NCI-H2029 treated with DMSO at 0.1 percent for 48 hours (cell line): ENCODE results near the gene CFAP99.

Experiments
- DNase-seq: peaks from one replicate; lab custom pipeline; 2025; lab: John Stamatoyannopoulos, UW

CFAP99 gene

DNA sequence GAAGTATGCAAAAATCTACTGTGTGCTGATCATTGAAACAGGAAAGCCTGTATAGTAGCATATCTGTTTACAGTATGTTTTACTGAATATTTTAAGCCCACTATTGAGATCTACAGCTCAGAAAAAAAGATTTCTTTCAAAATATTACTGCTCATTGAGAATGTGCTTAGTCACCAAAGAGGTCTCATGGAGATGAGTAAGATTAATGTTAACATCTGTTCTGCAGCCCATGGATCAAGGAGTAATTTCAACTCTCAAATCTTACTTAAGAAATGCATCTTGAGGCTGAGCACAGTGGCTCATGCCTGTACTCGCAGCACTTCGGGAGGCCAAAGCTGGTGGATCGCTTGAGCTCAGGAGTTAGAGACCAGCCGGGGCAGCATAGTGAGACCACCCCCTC lies 53.4 kb downstream of the CFAP99 start:
- DNase-seq = no peak

DNA sequence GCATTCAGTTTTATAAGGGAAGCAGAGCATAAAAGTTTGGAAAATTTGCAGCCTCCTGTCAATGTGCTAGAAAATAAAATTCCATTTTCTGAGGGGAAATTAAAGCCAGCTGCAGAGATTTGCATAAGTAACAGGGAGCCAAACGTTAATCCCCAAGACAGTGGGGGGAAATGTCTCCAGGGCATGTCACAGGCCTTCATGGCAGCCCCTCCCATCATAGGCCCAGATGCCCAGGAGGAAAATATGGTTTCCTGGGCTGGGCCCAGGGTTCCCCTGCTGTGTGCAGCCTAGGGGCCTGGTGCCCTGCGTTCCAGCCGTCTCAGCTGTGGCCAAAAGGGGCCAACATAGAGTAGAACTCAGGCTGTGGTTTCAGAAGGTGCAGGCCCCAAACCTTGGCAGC lies 59.5 kb downstream of the CFAP99 start:
- no peak for DNase-seq

DNA sequence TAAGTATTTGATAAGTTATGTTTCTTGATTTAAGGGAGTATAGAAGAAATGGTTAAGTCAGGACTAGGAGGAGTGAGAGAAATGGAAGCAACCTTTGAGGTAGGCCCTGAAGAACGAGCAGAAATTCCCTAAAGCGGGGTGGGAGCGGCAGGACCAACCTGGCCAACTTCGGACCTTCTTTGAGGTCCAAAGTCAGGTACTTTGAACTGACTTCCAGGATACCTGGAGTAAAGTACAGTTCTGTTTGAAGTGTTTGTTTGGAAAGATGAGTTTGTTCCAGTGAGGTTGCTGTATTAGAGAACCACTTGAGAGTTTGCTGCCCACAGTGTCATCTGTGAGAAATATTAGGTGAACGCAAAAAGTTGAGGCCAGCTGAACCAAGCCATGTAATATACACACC lies 61.9 kb downstream of the CFAP99 start:
- no peak for DNase-seq

DNA sequence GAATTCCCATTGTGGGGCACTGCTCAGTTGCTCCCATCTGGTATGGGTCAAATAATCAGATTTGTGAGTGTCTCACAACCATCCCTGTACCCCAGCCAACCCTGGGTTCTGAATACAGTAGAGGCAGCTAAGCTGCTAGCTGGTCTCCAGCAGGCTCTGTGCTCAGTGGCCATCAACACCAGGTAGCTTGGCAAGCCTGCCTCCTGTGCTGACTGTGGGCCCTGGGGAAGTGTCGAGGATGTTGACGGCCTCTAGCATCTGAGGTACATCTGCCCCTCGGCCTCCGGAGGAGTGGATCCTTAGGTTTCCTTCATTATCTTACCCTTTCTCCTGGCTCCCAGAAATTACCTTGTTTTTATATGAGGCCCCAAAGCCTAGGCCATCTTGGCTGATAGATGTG lies 63.4 kb downstream of the CFAP99 start:
- DNase-seq = no peak

DNA sequence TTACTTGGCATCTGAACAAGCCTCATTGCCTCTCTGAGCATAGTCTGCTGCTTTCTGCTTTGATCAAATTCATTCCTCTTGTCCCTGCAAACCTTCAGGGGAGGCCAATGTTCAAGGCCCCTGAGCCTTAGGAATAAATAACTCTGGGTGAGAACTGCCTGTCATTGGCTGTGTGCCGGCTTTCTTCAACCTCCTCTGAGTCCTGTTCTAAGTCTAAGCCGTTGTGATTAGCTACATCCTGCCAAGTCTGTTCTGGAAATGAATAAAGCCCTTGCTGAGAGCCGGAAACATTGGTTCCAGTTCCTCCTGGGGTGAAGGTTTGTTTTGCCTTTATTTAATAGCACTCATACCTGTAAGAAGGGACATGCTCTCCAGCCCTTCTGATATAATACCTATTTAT lies 63.9 kb downstream of the CFAP99 start:
- DNase-seq = no peak

DNA sequence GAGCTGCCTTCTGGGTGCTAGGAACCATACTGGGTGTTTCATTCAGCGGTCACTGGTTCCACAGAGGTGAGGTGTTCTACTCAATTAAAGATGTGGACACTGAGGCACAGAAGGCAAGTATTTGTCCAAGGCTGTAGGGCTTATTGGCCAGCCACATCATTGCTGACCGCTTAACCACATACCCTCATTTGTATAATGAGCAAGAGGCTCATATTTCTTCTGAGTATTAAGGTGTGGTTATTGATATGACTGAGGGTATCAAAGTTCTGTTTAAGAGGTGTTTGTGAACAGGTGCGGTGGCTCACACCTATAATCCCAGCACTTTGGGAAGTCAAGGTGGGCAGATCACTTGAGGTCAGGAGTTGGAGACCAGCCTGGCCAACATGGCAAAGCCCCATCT lies 64.5 kb downstream of the CFAP99 start:
- no peak for DNase-seq

DNA sequence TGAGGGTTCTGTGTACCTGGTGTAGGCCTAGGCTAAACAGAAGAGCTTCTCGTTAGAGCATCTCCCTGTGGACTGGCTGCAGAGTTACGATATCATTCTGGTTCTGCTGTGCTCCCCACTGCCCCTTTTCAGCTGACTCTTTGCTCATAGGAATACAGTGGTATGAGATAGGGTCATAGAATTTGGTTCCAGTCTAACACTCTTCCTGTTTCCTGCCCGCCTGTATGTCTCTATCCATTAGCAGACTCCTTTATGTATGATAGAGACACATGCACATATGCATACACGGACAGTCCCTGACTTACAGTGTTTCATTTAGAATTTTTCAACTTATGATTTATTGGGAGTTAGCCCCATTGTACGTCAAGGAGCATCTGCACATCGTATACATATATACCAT lies 65.4 kb downstream of the CFAP99 start:
- no peak for DNase-seq

DNA sequence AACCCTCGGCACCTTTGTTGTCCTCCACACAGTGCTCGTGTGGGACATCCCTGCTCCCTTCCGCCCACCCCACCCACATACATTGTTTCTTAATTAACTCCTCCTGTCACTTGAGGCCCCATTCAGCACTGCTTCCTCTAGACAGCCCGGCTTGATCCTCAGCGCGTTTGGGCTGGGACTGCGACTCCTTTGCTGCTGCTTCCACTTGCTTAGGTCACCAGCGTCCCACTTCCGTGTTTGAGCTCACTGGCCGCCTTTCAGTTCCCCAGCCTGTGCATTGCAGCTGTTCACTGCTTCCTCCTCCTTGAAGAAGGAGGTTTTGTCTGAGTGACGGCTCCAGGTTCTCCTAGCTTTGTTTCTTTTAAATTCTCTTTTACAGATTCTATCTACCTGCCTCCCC lies 66.2 kb downstream of the CFAP99 start:
- DNase-seq = no peak

DNA sequence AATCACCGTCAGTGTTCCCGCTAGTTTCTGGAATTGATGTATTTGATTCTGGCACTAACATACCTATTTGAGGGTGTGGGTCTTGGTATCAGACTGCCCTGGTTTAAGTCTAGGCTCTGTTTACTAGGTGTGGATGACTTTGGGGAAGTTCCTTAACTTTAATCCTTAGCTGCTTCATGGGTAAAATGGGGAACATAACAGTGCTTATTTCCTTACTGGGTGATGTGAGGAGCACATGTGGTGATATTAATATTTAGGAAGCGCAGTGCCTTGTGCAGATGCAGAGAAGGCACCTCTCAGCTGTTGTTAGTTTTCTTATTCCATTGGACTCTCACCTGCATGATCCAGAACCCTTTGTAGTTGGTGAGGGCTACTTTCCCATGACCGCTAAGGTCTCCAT lies 67.2 kb downstream of the CFAP99 start:
- no peak for DNase-seq

DNA sequence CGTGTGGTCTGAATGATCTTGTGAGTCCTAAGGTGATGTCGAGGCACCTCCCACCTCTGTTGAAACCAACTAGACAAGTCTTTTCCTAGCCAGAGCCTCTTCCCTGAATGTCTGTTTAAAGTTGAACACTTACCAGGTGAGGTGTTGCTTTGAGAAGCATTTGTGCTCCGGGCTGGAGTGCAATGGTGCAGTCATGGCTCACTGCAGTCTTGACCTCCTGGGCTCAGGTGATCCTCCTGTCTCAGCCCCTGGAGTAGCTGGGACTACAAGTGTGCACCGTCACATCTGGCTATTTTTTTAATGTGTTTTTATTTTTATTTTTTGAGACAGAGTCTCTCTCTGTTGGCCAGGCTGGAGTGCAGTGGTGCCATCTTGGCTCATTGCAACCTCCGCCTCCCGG lies 68.2 kb downstream of the CFAP99 start:
- DNase-seq = no peak

DNA sequence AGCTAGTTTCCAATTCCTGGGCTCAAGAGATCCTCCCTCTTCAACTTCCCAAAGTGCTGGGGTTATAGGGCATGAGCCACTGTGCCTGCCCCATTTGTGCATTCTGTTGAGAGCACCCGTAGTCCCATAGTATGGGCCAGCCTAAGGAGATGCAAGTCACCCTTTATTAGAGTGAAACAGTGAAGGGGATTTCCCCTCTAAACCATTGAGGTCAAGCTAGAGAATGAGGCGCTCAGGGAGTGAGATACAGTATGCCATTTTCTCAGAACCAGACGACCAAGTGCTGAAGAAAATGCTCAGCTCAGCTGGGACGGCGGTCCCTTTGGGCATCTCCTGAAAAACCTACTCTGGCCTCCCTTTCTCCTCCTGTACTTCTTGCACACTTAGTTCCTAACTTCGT lies 68.9 kb downstream of the CFAP99 start:
- DNase-seq = no peak

DNA sequence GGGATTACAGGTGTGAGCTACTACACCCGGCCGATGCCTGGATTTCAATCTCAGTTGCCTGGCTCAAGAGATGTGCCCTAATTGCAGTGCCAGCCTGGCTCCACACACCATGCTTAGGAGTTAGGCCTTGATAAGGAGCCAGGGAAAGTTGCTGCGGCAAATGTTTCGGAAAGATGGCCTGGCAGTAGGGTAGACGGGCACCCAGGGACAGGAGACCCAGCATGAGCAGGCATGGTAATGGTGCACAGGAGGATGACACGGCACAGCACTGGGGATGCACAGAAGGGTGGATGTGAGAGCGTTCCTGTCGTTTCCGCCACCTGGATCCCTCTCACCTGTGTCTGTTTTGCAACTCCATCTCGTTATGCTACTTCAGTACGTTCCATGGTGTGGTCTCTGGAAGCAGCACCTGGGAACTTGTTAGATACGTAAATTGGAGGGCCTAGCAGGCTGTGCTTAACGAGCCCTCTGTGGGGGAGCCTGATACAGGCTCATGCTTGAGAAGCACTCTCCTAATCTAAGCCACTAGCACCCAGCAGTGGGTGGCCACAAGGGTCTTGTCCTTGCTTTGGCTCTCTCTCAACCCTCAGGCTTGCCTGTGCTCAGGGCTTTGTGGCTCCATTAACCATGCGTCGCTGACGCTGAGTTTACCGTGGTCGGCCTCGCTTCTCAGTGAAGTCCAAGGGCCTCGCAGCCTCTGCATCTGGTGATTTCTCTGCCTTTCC lies 70.5 kb downstream of the CFAP99 start:
- no peak for DNase-seq

DNA sequence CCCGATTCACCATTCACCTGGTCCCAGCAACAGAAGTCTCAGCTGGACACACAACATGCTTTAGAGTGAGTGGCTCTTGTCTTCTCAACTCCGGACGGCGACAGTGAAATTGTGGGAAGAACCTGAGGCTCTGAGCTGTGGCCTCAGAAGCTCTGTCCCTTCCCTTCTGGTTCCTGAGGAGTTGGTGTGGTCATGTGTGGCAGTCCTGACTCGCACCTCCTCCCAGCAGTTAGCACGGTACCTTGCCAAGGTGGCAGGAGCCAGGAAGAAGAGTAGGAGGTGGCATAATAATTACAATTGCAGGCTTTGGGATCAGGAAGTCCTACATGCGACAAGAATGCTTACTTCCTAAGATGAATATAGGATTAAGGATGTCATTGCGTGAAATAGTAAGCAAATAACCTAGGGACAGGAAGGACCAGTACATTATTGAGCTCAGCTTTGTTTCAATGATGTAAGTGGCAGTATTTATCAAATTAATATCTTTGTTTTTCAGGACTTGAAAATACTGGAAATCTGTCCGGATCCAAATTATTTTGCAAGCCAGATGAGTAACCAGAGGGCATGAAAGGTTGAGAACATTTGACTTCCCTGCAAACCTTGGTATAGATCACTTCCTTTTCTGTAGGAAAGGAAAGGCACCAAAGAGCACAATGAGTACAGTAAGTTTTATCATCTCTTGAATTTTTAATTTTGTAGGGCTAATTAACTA lies 71.2 kb downstream of the CFAP99 start:
- DNase-seq = no peak

DNA sequence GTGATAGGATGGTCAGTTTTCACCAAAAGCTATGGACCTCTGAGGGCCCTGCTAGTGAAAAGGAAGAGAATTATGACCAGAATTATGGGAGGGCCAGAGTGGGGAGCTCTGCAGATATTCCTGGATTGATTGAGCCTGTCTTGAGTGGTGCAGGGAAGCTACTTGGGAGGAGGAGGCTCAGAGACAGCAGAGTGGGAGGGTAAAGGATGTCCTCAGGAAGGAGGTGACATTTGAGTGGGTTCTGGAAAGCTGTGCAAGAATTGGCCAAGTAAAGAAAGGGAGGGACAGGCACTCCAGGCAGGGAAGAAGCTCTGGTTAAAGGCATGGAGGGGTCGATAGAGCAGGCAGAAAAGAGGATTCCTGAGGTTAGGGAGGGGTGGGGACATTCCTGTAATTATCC lies 74.2 kb downstream of the CFAP99 start:
- no peak for DNase-seq

DNA sequence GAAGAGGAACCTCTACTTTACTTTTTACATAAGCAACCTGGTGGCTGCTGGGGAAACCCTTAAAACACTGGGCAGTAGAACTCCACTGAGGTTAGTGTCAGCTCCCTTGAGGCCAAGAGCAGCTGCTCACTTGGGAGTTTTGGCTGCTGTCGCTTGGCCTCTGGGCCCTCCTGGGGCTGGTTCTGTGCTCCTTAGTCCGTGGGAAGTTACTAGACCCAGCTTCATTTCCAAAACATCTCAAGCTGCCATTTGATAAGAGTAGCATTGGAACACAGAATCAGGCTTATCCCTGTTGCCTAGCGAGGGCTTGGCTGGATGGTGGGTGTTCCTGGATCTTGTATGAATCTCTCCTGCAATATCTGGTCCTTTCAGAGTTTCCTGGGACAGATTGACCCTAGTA lies 76.2 kb downstream of the CFAP99 start:
- DNase-seq = no peak

DNA sequence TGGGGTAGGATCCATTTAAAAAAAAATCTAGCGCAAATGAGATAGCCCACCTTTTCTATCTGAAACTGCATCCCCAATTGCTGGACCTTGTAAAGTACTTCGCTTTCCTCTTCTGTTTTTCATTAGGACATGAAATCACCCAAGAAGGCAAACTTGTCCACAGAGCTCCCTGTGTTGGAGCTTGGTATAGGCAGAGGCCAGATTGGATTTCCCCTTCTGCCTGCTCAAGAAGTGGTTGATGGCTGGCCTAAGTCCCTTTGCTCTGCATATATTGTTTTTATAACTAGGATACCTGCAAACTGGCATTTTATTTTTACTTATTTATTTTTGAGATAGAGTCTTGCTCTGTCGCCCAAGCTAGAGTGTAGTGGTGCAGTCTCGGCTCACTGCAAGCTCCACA lies 78.6 kb downstream of the CFAP99 start:
- DNase-seq = no peak

DNA sequence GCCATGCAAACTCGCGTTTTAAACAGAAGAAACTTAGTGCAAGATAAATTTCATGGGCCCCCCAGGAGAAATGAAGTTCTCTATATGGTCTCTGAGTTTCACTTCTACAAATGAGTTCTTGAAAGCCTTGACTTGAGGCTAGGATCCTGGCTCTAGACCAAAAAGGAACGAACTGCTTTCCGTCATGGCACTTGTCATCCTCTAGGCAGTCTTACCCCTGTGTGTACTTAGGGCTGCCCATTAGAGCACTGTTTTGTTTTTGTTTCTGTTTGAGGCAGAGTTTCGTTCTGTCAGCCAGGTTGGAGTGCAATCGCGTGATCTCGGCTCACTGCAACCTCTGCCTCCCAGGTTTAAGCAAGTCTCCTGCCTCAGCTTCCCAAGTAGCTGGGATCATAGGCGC lies 79.2 kb downstream of the CFAP99 start:
- DNase-seq = no peak

DNA sequence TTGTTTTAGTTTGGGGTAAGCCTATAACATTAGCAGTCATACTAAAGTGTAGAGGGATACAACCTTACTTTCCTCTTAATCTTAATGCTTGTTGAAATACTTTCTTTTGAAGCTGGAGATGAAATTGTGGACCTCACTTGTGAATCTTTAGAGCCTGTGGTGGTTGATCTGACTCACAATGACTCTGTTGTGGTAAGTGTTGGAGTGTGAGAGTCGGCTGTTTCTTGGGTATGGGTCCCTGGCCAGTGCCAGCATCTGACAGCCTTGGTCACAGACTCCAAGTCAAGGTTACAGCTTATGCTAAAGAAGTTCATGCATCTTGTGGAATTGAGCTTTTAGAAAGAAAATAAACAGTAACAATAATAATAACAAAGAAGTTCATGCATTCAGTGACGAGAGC lies 81.8 kb downstream of the CFAP99 start:
- DNase-seq = no peak

DNA sequence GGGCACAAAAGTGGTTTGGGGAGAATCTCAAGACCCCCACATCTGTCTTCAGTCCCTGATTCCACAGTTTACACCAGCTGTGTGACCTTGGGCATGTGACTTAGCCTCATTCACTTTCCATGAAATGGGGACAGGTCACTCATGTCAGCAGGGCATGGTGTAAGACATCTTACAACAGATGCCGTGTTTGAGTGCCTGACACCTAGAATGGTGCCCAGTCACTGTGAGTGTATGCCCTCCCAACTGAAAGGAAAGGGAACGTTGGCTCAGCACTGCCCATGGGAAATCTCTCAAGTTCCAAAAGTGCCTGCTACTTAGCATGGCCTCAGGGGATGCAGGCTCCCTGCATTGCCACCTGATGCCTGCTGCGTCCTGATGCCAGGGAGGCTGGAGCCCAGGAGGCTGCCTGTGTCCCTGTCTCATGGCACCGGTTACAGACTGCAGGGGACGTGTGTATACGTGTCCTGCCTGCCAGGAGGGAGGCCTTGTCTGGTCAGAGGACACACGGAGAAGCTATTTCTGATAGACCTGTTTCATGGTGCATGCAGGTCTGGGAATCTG lies 82.4 kb downstream of the CFAP99 start:
- no peak for DNase-seq

DNA sequence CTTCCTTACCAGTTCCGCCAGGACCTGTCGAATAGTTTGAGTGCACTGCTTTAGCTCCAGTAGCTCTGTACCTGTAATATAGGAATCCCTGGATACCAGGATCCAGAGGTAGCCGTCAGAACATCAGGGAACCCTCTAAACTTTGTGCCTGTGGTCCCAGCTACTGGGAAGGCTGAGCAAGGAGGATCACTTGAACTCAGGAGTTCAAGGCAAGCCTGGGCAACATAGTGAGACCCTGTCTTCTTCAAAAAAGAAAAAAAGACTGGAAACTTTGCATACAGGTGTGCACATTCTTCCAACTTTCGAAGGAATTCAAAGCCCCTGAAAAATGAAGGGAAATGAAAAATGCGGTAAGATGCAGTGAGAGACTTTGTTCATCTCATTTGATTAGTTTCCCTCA lies 85.1 kb downstream of the CFAP99 start:
- DNase-seq = no peak

DNA sequence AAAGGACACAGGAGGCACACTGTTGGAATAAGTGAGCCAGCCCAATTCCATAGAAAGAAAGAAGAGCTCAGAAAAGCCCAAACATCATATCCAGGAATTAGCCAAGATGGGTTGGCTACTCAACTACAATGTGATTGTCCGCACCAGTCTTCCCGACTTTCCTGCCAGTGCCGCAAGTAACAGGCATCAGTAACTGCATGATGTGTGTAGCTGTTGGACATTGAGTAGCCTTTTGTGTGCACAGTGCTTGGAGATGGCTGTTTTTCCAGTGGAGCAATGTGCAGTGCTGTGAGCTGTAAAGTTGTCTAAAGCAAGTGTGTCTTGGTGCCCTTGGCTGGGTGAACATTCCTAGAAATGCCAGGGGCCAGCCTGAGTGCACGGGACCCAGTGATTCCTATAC lies 88.5 kb downstream of the CFAP99 start:
- no peak for DNase-seq

DNA sequence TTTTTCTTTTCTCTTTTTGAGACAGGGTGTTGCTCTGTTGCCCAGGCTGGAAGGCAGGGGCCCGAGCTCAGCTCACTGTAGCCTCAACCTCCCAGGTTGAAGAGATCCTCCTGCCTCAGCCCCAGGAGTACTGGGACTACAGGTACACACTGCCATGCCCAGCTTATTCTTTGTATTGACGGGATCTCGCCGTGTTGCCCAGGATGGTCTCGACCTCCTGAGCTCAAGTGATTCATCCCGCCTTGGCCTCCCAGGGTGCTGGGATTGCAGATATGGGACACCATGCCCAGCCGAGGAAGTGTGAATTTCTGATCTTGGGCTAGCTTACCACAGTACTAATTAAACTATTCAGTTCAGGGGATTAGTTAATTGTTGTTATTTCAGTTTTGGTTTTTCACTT lies 89.1 kb downstream of the CFAP99 start:
- DNase-seq = no peak

DNA sequence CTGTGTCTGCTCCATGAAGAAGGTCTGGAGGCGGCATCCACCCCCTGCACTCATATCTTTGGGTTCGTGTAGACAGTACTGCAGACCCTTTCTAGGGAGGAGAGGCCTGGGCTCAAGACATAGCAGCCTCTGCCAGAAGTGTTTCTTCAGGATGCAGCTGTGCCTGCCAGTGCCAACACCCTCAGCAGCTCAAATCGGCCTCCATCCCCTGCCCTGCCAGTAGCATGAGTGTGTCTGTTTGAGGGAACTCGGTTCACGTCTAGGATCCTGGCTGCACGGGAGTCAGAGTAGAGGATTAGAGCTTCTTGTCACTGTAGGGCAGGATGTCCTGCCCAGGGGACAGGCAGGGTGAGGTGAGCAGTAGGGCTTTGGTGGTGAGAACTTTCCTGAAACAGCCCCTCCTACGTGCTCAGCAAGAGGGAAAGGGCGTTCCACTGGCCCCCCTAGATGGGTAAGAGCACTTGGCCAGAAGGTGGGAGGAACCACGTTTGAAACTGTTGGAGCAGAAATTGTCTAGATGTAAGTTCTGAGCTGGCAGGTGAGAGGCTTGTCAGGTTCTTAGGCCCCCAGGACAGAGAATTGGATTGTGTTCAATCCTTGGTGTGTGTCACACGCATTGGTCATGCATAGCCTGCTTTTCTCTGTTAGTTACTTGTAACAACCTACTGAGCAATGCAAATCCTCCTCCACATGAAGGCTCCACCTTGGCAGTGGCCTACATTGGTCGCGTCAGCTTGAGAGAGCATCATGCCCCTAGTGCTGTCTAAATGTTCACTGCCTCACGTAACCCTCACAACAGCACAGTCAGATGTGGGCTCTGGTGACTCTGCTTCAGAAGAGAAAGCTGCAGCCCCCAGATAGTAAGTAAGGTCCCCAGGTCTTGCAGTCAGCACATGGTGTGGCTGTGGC lies 91.8 kb downstream of the CFAP99 start:
- DNase-seq = no peak
